Endothelial cell of umbilical vein (primary cell): ENCODE results near the gene THUMPD3. TPM values are rescaled to one million over a fixed set of nuclear protein-coding genes. Genes with fewer than 3 reads are reported as not detected.

ENCODE experiments used
- BruUV-seq: library from RNA; stranded (reverse); fragments of 400-500 nt; replicated peaks from 2 replicates; lab custom pipeline; 2021; lab: Mats Ljungman, UMichigan
- CTCF ChIA-PET: fragments of 300-600, 350-600 bp; sonication (Branson Sonifier 250); formaldehyde crosslinking; loops from one replicate; lab custom pipeline; 2021; ENCODE audit warnings: antibody characterized with exemption, inconsistent platforms; lab: Charles Lee
- POLR2A ChIA-PET: fragments of 300-600, 350-600 bp; sonication (Branson Sonifier 250); formaldehyde crosslinking; loops from one replicate; lab custom pipeline; 2021; ENCODE audit warnings: antibody characterized with exemption, inconsistent platforms; lab: Charles Lee
- DNase-seq: peaks from one replicate; pipeline ENCODE4 v3.0.0-alpha.2; 2011; ENCODE audit warnings: low read depth, low spot score
- FAIRE-seq: peaks from 2 replicates; lab custom pipeline; 2011; peaks lifted over from hg19 to GRCh38; lab: Jason Lieb, UNC
- H2AFZ ChIP-seq: 2 replicates; pipeline ENCODE4 v1.6.0; 2012; ENCODE audit warnings: low read depth, low read length, control low read depth, inconsistent platforms
- H3K27ac ChIP-seq: 2 replicates; pipeline ENCODE4 v1.5.1; 2011; ENCODE audit warnings: low read depth, mild to moderate bottlenecking, control low read depth, low read length, moderate library complexity; ENCODE audit not compliant: insufficient read depth
- H3K27me3 ChIP-seq, 2 experiments: 2 replicates each; pipeline versions ENCODE4 v1.6.0 to v1.6.1; 2011; ENCODE audit warnings: low read length in 2 of 2, mixed read lengths in 1 of 2; ENCODE audit not compliant: control insufficient read depth in 2 of 2, insufficient read depth in 2 of 2
- H3K36me3 ChIP-seq, 2 experiments: 2 replicates in 1 of 2; 3 replicates in 1 of 2; pipeline ENCODE4 v1.5.1; 2011; ENCODE audit warnings: low read length in 2 of 2, mild to moderate bottlenecking in 1 of 2, moderate library complexity in 1 of 2; ENCODE audit not compliant: control insufficient read depth in 2 of 2, insufficient read depth in 2 of 2; ENCODE audit errors: extremely low read depth in 1 of 2
- H3K4me1 ChIP-seq: 3 replicates; pipeline ENCODE4 v1.5.1; 2011; ENCODE audit warnings: mild to moderate bottlenecking, low read length; ENCODE audit not compliant: control insufficient read depth, insufficient read depth; ENCODE audit errors: extremely low read depth
- H3K4me2 ChIP-seq: 2 replicates; pipeline ENCODE4 v1.6.1; 2011; ENCODE audit warnings: low read length, control low read depth, mixed read lengths; ENCODE audit not compliant: insufficient read depth
- H3K4me3 ChIP-seq, 3 experiments: fragments of 200-600 bp in 1 of 3; sonication (generic), shearing (Covaris generic) in 1 of 3; replicated peaks in 1 of 3; 2 replicates each; pipeline ENCODE4 v1.5.1; 2011 to 2016; ENCODE audit warnings: control low read depth in 3 of 3, low read length in 3 of 3, mild to moderate bottlenecking in 2 of 3, inconsistent platforms in 1 of 3, low read depth in 1 of 3, moderate library complexity in 1 of 3; ENCODE audit not compliant: insufficient read depth in 1 of 3
- H3K79me2 ChIP-seq: 2 replicates; pipeline ENCODE4 v1.6.0; 2012; ENCODE audit warnings: low read length, inconsistent platforms; ENCODE audit not compliant: control insufficient read depth, insufficient read depth
- H3K9ac ChIP-seq: replicated peaks from 2 replicates; pipeline ENCODE3; 2011; ENCODE audit warnings: low read length, control low read depth; ENCODE audit not compliant: insufficient read depth; ENCODE audit errors: extremely low read depth
- H3K9me1 ChIP-seq: replicated peaks from 3 replicates; pipeline ENCODE4 v1.6.0; 2011; ENCODE audit warnings: mild to moderate bottlenecking, low read length; ENCODE audit not compliant: control insufficient read depth, insufficient read depth; ENCODE audit errors: extremely low read depth
- H3K9me3 ChIP-seq: replicated peaks from 2 replicates; pipeline ENCODE4 v1.5.1; 2012; ENCODE audit warnings: low read length, inconsistent platforms; ENCODE audit not compliant: control insufficient read depth, insufficient read depth
- H4K20me1 ChIP-seq: replicated peaks from 2 replicates; pipeline ENCODE3; 2011; ENCODE audit warnings: mild to moderate bottlenecking, low read length; ENCODE audit not compliant: control insufficient read depth, insufficient read depth; ENCODE audit errors: extremely low read depth
- EZH2 ChIP-seq: IDR thresholded peaks from 2 replicates; pipeline ENCODE4 v1.6.1; 2012; ENCODE audit warnings: borderline replicate concordance, low read depth, mild to moderate bottlenecking, moderate library complexity, low read length, inconsistent platforms; ENCODE audit not compliant: severe bottlenecking
- FOS ChIP-seq: IDR thresholded peaks from 2 replicates; pipeline ENCODE4 v1.6.1; 2011; ENCODE audit warnings: mild to moderate bottlenecking, low read length, moderate library complexity, borderline replicate concordance; ENCODE audit not compliant: insufficient read depth
- GATA2 ChIP-seq: IDR thresholded peaks from 2 replicates; pipeline ENCODE4 v1.7.0; 2011; ENCODE audit warnings: low read depth, mild to moderate bottlenecking, moderate library complexity, mixed read lengths, low read length; ENCODE audit not compliant: insufficient read length, insufficient read depth
- JUN ChIP-seq: IDR thresholded peaks from 2 replicates; pipeline ENCODE4 v1.6.1; 2011; ENCODE audit warnings: borderline replicate concordance, low read depth; ENCODE audit not compliant: insufficient read length, insufficient read depth
- MYC ChIP-seq: IDR thresholded peaks from one replicate; pipeline ENCODE4 v1.6.1; 2011; ENCODE audit warnings: mild to moderate bottlenecking, low read depth, low read length
- POLR2A ChIP-seq: IDR thresholded peaks from 2 replicates; pipeline ENCODE4 v1.6.1; 2012; ENCODE audit warnings: low read depth, mild to moderate bottlenecking, control low read depth, low read length
- POLR2AphosphoS5 ChIP-seq: IDR thresholded peaks from 2 replicates; pipeline ENCODE4 v1.6.1; 2012; ENCODE audit warnings: low read depth, mild to moderate bottlenecking, control low read depth, low read length, moderate library complexity; ENCODE audit not compliant: insufficient read depth
- dilution Hi-C: fragments of 300-500 bp; cut with MboI; formaldehyde crosslinking; loops from one replicate; pipeline ENCODE4 v1.15.0; 2019; ENCODE audit warnings: low sequenced_read_pairs; ENCODE audit not compliant: extremely low pct_ligation_motif_present
- intact Hi-C: fragments of 100-400 bp; cut with micrococcal nuclease; formaldehyde crosslinking; loops from one replicate; pipeline ENCODE4 v1.10.0; 2022
- polyA plus RNA-seq, 4 experiments: library from polyadenylated mRNA; depleted of rRNA in 3 of 4; stranded (reverse) in 3 of 4; unstranded in 1 of 4; fragments of >200 nt; gene quantifications; 2 replicates each; pipeline versions ENCODE4 v1.2.1 to v1.2.3, GENCODE V29; 2011 to 2012; ENCODE audit warnings: missing spikeins in 1 of 4
- total RNA-seq: library from RNA; stranded (reverse); gene quantifications from 2 replicates; pipeline ENCODE4 v1.2.3, GENCODE V29; 2021
- TF ChIP-seq, protein P1 (sequence below): IDR thresholded peaks from 2 replicates; pipeline ENCODE4 v1.6.1; 2011; ENCODE audit not compliant: insufficient read depth, insufficient read length
- TF ChIP-seq, protein P2 (sequence below), 2 donors: IDR thresholded peaks; 1 replicate in 1 of 2; 2 replicates in 1 of 2; pipeline ENCODE4 v1.5.1; 2011; ENCODE audit warnings: low read length in 2 of 2, mild to moderate bottlenecking in 2 of 2, moderate library complexity in 2 of 2, control low read depth in 1 of 2, inconsistent platforms in 1 of 2, low read depth in 1 of 2; ENCODE audit not compliant: insufficient read depth in 1 of 2; ENCODE audit errors: extremely low read depth in 1 of 2

THUMPD3 gene
- total and polyA plus RNA-seq, 2 donors (not counting 3 experiments of a cell fraction or from before 2014, with no cell fraction given), result 10.0 to 26.5 TPM

DNA sequence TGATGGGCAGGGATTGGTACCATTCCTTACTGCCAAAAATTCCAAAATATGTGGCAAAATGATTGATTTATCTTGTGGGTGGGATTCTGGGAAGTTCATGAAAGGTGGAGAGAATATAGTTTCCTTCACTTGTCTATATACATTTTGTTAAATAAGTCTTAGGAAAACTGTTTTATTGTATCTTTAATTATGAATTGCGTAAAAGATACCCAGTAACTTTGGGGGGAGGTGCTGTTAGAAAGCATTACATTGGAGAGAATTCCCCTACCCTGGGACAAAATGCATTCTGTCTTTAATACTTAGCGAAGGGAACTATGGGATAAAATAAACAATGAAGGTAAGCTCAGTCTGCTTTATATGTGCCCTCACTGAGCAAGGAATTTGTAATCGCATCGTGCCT lies 39.1 kb downstream of the THUMPD3 start:
- Histone ChIP-seq H3K4me1 (peaks cover 46% of the 10 kb centered on the region), H3K9me3 (no peaks in the 10 kb centered on the region), H3K79me2 (peaks cover 93% of the 10 kb centered on the region), H3K36me3 (no peaks in the 10 kb centered on the region), H3K27ac (no peak overlapping the region), H4K20me1 (peaks cover 36% of the 10 kb centered on the region), H3K9me1 (no peaks in the 10 kb centered on the region), H3K4me3 (no peak overlapping the region), H2AFZ (no peak overlapping the region), H3K9ac (no peak overlapping the region), H3K27me3 (no peaks in the 10 kb centered on the region), H3K4me2 (peak overlapping the region; percentile 96)
- dilution Hi-C loops (no loop called here), intact Hi-C loops (no loop called here)
- FAIRE-seq, result no peak
- no peak for TF ChIP-seq FOS
- TF ChIP-seq MYC, result no peak
- no peak for TF ChIP-seq GATA2
- TF ChIP-seq POLR2AphosphoS5, result no peak
- no peak for TF ChIP-seq EZH2
- TF ChIP-seq, protein P1, sequence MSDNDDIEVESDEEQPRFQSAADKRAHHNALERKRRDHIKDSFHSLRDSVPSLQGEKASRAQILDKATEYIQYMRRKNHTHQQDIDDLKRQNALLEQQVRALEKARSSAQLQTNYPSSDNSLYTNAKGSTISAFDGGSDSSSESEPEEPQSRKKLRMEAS, result no peak
- TF ChIP-seq, protein P2, sequence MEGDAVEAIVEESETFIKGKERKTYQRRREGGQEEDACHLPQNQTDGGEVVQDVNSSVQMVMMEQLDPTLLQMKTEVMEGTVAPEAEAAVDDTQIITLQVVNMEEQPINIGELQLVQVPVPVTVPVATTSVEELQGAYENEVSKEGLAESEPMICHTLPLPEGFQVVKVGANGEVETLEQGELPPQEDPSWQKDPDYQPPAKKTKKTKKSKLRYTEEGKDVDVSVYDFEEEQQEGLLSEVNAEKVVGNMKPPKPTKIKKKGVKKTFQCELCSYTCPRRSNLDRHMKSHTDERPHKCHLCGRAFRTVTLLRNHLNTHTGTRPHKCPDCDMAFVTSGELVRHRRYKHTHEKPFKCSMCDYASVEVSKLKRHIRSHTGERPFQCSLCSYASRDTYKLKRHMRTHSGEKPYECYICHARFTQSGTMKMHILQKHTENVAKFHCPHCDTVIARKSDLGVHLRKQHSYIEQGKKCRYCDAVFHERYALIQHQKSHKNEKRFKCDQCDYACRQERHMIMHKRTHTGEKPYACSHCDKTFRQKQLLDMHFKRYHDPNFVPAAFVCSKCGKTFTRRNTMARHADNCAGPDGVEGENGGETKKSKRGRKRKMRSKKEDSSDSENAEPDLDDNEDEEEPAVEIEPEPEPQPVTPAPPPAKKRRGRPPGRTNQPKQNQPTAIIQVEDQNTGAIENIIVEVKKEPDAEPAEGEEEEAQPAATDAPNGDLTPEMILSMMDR (IDR thresholded peaks at IDR 0.05; ENCODE audit: extremely low read depth in 1 of 2, insufficient read depth in 1 of 2, low read depth in 1 of 2, low read length in 2 of 2), result no peak
- no peak for TF ChIP-seq POLR2A
- TF ChIP-seq JUN, result no peak
- ChIA-PET POLR2A (no interaction called here), CTCF (interaction anchor here (1.0 to 1.1 kb wide), 2 partner anchors 19 to 39 kb away, joined by 3 to 5 read pairs; partner anchors contain the start of gene THUMPD3)
- BruUV-seq, result no TSS peak
- DNase-seq, result no peak
